Measurements from ENCODE around the gene TIGIT.
"Not testable (repeated sequence)": the region's sequence is repeated elsewhere in the genome, so short reads cannot be mapped to it uniquely, and the experiment has no call there.

TIGIT gene

GRCh38 chr3:114272271-114272670 is 21.6 kb upstream of the TIGIT start:
- no peak for DNase-seq (ENCODE audit: low spot score)
- in situ Hi-C loops (cut with MboI; ENCODE audit: low sequenced_read_pairs, unreplicated experiment): no loop called here
- TF ChIP-seq CTCF (IDR thresholded peaks at IDR 0.05; ENCODE audit: borderline replicate concordance, control extremely low read depth, extremely low read depth, insufficient read depth, missing control alignments): no peak

DNA sequence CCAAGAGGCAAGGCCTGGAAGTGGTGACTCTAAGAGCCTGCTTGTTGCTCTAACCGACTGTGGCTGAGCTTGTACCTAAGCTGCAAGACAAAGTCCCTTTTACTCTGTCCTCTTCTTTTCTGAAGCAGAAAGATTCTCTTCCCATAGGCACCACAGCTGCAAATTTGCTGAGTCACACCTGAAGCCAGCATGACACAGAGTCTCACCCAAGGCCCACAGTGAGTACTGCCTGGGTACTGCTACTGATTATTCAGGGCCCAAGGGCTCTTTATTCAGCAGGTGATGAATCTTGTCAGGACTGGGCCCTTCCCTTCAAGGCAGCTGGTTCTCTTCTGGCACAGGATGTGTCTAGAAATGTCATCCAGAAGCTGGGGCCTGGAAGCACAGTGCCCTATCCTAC is 18.9 kb upstream of the TIGIT start:
- in situ Hi-C loops (cut with MboI; ENCODE audit: low sequenced_read_pairs, unreplicated experiment): no loop called here
- TF ChIP-seq CTCF (IDR thresholded peaks at IDR 0.05; ENCODE audit: borderline replicate concordance, control extremely low read depth, extremely low read depth, insufficient read depth, missing control alignments): no peak
- no peak for DNase-seq (ENCODE audit: low spot score)

- DNase-seq (ENCODE audit: low spot score); in situ Hi-C loops (cut with MboI; ENCODE audit: low sequenced_read_pairs, unreplicated experiment): not testable (repeated sequence)
Measured at GRCh38 chr3:114276856-114277255, 17.0 kb upstream of the TIGIT start.

GRCh38 chr3:114284644-114285043 is 9.2 kb upstream of the TIGIT start:
- TF ChIP-seq CTCF (IDR thresholded peaks at IDR 0.05; ENCODE audit: borderline replicate concordance, control extremely low read depth, extremely low read depth, insufficient read depth, missing control alignments): no peak
- in situ Hi-C loops (cut with MboI; ENCODE audit: low sequenced_read_pairs, unreplicated experiment): no loop called here
- DNase-seq (ENCODE audit: low spot score): no peak

- in situ Hi-C loops (cut with MboI; ENCODE audit: low sequenced_read_pairs, unreplicated experiment): no loop called here
- no peak for TF ChIP-seq CTCF (IDR thresholded peaks at IDR 0.05; ENCODE audit: borderline replicate concordance, control extremely low read depth, extremely low read depth, insufficient read depth, missing control alignments)
- no peak for DNase-seq (ENCODE audit: low spot score)
Measured at GRCh38 chr3:114285648-114286230, 8.1 kb upstream of the TIGIT start.

GRCh38 chr3:114286266-114286665 is 7.6 kb upstream of the TIGIT start:
- in situ Hi-C loops (cut with MboI; ENCODE audit: low sequenced_read_pairs, unreplicated experiment): no loop called here
- TF ChIP-seq CTCF (IDR thresholded peaks at IDR 0.05; ENCODE audit: borderline replicate concordance, control extremely low read depth, extremely low read depth, insufficient read depth, missing control alignments): no peak
- DNase-seq (ENCODE audit: low spot score): no peak

GRCh38 chr3:114290911-114291901 is 2.6 kb upstream of the TIGIT start:
- peak; percentile 87 for DNase-seq (ENCODE audit: low spot score)
- in situ Hi-C loops (cut with MboI; ENCODE audit: low sequenced_read_pairs, unreplicated experiment): no loop called here
- peak; percentile 95 for TF ChIP-seq CTCF (IDR thresholded peaks at IDR 0.05; ENCODE audit: borderline replicate concordance, control extremely low read depth, extremely low read depth, insufficient read depth, missing control alignments)

Measured in GM13976 (cell line).